H1 (cell line): Measurements from ENCODE around the gene OCRL. TPM values are rescaled to one million over a fixed set of nuclear protein-coding genes. Genes with fewer than 3 reads are reported as not detected.

ENCODE experiments used
- CTCF ChIA-PET: fragments of 300-600 bp; sonication (Branson Sonifier 250); formaldehyde crosslinking; loops from one replicate; lab custom pipeline; 2021; ENCODE audit not compliant: partially characterized antibody; lab: Charles Lee
- POLR2A ChIA-PET: fragments of 300-600 bp; sonication (Branson Sonifier 250); formaldehyde crosslinking; loops from one replicate; lab custom pipeline; 2021; ENCODE audit warnings: inconsistent platforms; ENCODE audit not compliant: partially characterized antibody; lab: Charles Lee
- DNase-seq, 2 experiments: peaks; one replicate each; pipeline versions ENCODE4 v3.0.0 to v3.0.0-alpha.2; 2010 to 2022; ENCODE audit warnings: low spot score in 2 of 2, low read depth in 1 of 2, mixed read lengths in 1 of 2
- FAIRE-seq: peaks from 2 replicates; lab custom pipeline; 2011; peaks lifted over from hg19 to GRCh38; lab: Jason Lieb, UNC
- H2AFZ ChIP-seq: 2 replicates; pipeline ENCODE4 v1.8.1; 2012; ENCODE audit warnings: low read length, inconsistent platforms
- H2AK5ac ChIP-seq: 2 replicates; pipeline ENCODE4 v1.6.1; 2013; ENCODE audit warnings: low read depth, low read length
- H2BK120ac ChIP-seq: replicated peaks from 2 replicates; pipeline ENCODE3; 2013; ENCODE audit warnings: low read depth, low read length, inconsistent platforms
- H2BK12ac ChIP-seq: 2 replicates; pipeline ENCODE4 v1.6.1; 2013; ENCODE audit warnings: low read depth, low read length
- H2BK15ac ChIP-seq: 2 replicates; pipeline ENCODE4 v1.6.1; 2013; ENCODE audit warnings: low read length
- H2BK20ac ChIP-seq: 2 replicates; pipeline ENCODE4 v1.6.1; 2013; ENCODE audit warnings: low read length
- H2BK5ac ChIP-seq: 2 replicates; pipeline ENCODE4 v1.6.1; 2013; ENCODE audit warnings: low read depth, low read length
- H3K14ac ChIP-seq: 2 replicates; pipeline ENCODE4 v1.6.1; 2013; ENCODE audit warnings: inconsistent platforms; ENCODE audit not compliant: insufficient read length
- H3K18ac ChIP-seq: 2 replicates; pipeline ENCODE4 v1.6.1; 2013; ENCODE audit warnings: low read length; ENCODE audit errors: extremely low read depth
- H3K23ac ChIP-seq: 2 replicates; pipeline ENCODE4 v1.6.1; 2013; ENCODE audit warnings: inconsistent platforms; ENCODE audit not compliant: insufficient read length
- H3K23me2 ChIP-seq: 2 replicates; pipeline ENCODE4 v1.6.1; 2013; ENCODE audit warnings: low read depth, low read length
- H3K27ac ChIP-seq: 2 replicates; pipeline ENCODE4 v1.6.1; 2011; ENCODE audit warnings: low read depth, low read length, inconsistent platforms
- H3K27me3 ChIP-seq, 4 experiments: replicated peaks in 1 of 4; 1 replicate in 1 of 4; 2 replicates in 3 of 4; pipeline versions ENCODE4 v1.6.1 to v1.8.1; 2011 to 2013; ENCODE audit warnings: low read length in 3 of 4, mild to moderate bottlenecking in 3 of 4, inconsistent platforms in 2 of 4, mixed read lengths in 2 of 4, moderate library complexity in 1 of 4; ENCODE audit not compliant: control insufficient read depth in 3 of 4, insufficient read depth in 3 of 4; ENCODE audit errors: extremely low read depth in 1 of 4
- H3K36me3 ChIP-seq, 4 experiments: 2 replicates each; pipeline versions ENCODE4 v1.6.1 to v1.8.1; 2011 to 2013; ENCODE audit warnings: mild to moderate bottlenecking in 4 of 4, low read length in 3 of 4, moderate library complexity in 2 of 4, control low read depth in 1 of 4, inconsistent platforms in 1 of 4; ENCODE audit not compliant: insufficient read depth in 4 of 4, control insufficient read depth in 2 of 4
- H3K4ac ChIP-seq: replicated peaks from 2 replicates; pipeline ENCODE3; 2013; ENCODE audit warnings: low read length, low read depth, mixed read lengths, inconsistent platforms; ENCODE audit not compliant: insufficient read length
- H3K4me1 ChIP-seq, 4 experiments: replicated peaks in 1 of 4; 1 replicate in 1 of 4; 2 replicates in 3 of 4; pipeline versions ENCODE4 v1.6.1 to v1.8.1; 2011 to 2013; ENCODE audit warnings: low read length in 3 of 4, inconsistent platforms in 2 of 4, mixed read lengths in 1 of 4; ENCODE audit not compliant: insufficient read depth in 4 of 4, control insufficient read depth in 3 of 4
- H3K4me2 ChIP-seq, 2 experiments: 2 replicates each; pipeline versions ENCODE4 v1.6.1 to v1.8.1; 2011 to 2013; ENCODE audit warnings: low read depth in 2 of 2, low read length in 2 of 2, control low read depth in 1 of 2, inconsistent platforms in 1 of 2, mild to moderate bottlenecking in 1 of 2; ENCODE audit not compliant: insufficient read depth in 1 of 2
- H3K4me3 ChIP-seq, 4 experiments: fragments of 200-600, 300-600 bp in 1 of 4; sonication (generic), shearing (Covaris generic), sonication (Bioruptor Twin) in 1 of 4; 2 replicates each; pipeline versions ENCODE4 v1.5.1 to v1.8.1; 2011 to 2016; ENCODE audit warnings: low read length in 4 of 4, low read depth in 3 of 4, control low read depth in 2 of 4, inconsistent platforms in 2 of 4, mild to moderate bottlenecking in 2 of 4, mixed read lengths in 1 of 4, moderate library complexity in 1 of 4; ENCODE audit not compliant: insufficient read depth in 2 of 4; ENCODE audit errors: extremely low read depth in 1 of 4
- H3K56ac ChIP-seq: replicated peaks from 2 replicates; pipeline ENCODE3; 2013; ENCODE audit warnings: low read depth, mild to moderate bottlenecking, mixed read lengths, low read length, inconsistent platforms; ENCODE audit not compliant: insufficient read length
- H3K79me1 ChIP-seq: 2 replicates; pipeline ENCODE4 v1.6.1; 2013; ENCODE audit warnings: low read depth, low read length, control low read depth
- H3K79me2 ChIP-seq, 2 experiments: 2 replicates each; pipeline versions ENCODE4 v1.6.1 to v1.8.1; 2012 to 2013; ENCODE audit warnings: low read length in 2 of 2, mild to moderate bottlenecking in 2 of 2, inconsistent platforms in 1 of 2; ENCODE audit not compliant: insufficient read depth in 2 of 2, control insufficient read depth in 1 of 2
- H3K9ac ChIP-seq, 4 experiments: replicated peaks in 1 of 4; 1 replicate in 1 of 4; 2 replicates in 3 of 4; pipeline versions ENCODE4 v1.6.1 to v1.8.1; 2011 to 2013; ENCODE audit warnings: low read depth in 3 of 4, low read length in 3 of 4, control low read depth in 2 of 4, mild to moderate bottlenecking in 2 of 4, moderate library complexity in 2 of 4, inconsistent platforms in 1 of 4; ENCODE audit errors: extremely low read depth in 1 of 4
- H3K9me3 ChIP-seq, 2 experiments: 2 replicates each; pipeline versions ENCODE4 v1.6.1 to v1.8.1; 2012 to 2013; ENCODE audit warnings: mild to moderate bottlenecking in 2 of 2, moderate library complexity in 2 of 2, control low read depth in 1 of 2, inconsistent platforms in 1 of 2, low read depth in 1 of 2, low read length in 1 of 2, mixed read lengths in 1 of 2; ENCODE audit not compliant: insufficient read depth in 2 of 2
- H4K20me1 ChIP-seq, 2 experiments: replicated peaks in 1 of 2; 2 replicates each; pipeline versions ENCODE3 to v1.8.1; 2011 to 2013; ENCODE audit warnings: inconsistent platforms in 2 of 2, low read length in 2 of 2, mild to moderate bottlenecking in 1 of 2; ENCODE audit not compliant: insufficient read depth in 2 of 2, control insufficient read depth in 1 of 2
- H4K5ac ChIP-seq: 2 replicates; pipeline ENCODE4 v1.6.1; 2013; ENCODE audit warnings: low read length, low read depth, mixed read lengths, inconsistent platforms; ENCODE audit not compliant: insufficient read length
- H4K8ac ChIP-seq: 2 replicates; pipeline ENCODE4 v1.8.0; 2013; ENCODE audit warnings: mild to moderate bottlenecking, moderate library complexity, low read length, inconsistent platforms; ENCODE audit not compliant: insufficient read depth; ENCODE audit errors: extremely low read depth
- H4K91ac ChIP-seq: replicated peaks from 2 replicates; pipeline ENCODE3; 2013; ENCODE audit warnings: low read length, mixed read lengths, inconsistent platforms; ENCODE audit not compliant: insufficient read length
- MAFK ChIP-seq: IDR thresholded peaks from 2 replicates; pipeline ENCODE4 v1.6.1; 2012; ENCODE audit warnings: low read depth, mild to moderate bottlenecking, improper control_type of control experiment, low read length
- RAD21 ChIP-seq, 2 experiments: IDR thresholded peaks in 1 of 2; conservative IDR thresholded peaks in 1 of 2; 2 replicates each; pipeline ENCODE4 v1.6.1; 2011; ENCODE audit warnings: low read depth in 2 of 2, low read length in 2 of 2, improper control_type of control experiment in 1 of 2, inconsistent platforms in 1 of 2, mild to moderate bottlenecking in 1 of 2, moderate library complexity in 1 of 2
- WGBS, 2 experiments: shearing (Covaris generic) in 1 of 2; methylation state at CpG; one replicate each; pipeline versions ENCODE4 v1.1.6 to v1.1.7; 2013 to 2015; ENCODE audit warnings: low lambda C conversion rate in 2 of 2, mixed read lengths in 2 of 2, inconsistent platforms in 1 of 2, low coverage in 1 of 2, missing lambda C conversion rate in 1 of 2; ENCODE audit not compliant: insufficient replicate concordance in 2 of 2, insufficient coverage in 1 of 2, insufficient read length in 1 of 2; ENCODE audit errors: extremely low coverage in 1 of 2, missing lambda C conversion rate in 1 of 2; 5-methylcytosine and 5-hydroxymethylcytosine counted together
- polyA plus RNA-seq, 7 experiments: library from polyadenylated mRNA; depleted of rRNA in 3 of 7; stranded (reverse) in 5 of 7; unstranded in 2 of 7; fragments of >200 nt in 5 of 7; fragments of 200-250 nt in 2 of 7; gene quantifications; 1 replicate in 5 of 7; 2 replicates in 1 of 7; 4 replicates in 1 of 7; pipeline versions ENCODE4 v1.2.1 to v1.2.3, GENCODE V29; 2011 to 2013; ENCODE audit warnings: missing spikeins in 2 of 7, mixed read lengths in 2 of 7
- total RNA-seq: library from RNA; stranded (reverse); fragmentation: NEBNext Ultra II Directional; extraction: Animal tissue kit (Norgen Biotek cat#: 25700); gene quantifications from 2 replicates; pipeline ENCODE4 v1.2.1, GENCODE V29; 2021
- TF ChIP-seq, protein P1 (sequence below), 3 experiments: IDR thresholded peaks; 1 replicate in 2 of 3; 2 replicates in 1 of 3; pipeline versions ENCODE4 v1.5.1 to v1.6.1; 2011; ENCODE audit warnings: low read length in 3 of 3, mild to moderate bottlenecking in 3 of 3, inconsistent platforms in 2 of 3, low read depth in 1 of 3, moderate library complexity in 1 of 3; ENCODE audit not compliant: insufficient read depth in 1 of 3; ENCODE audit errors: control extremely low read depth in 1 of 3

OCRL gene
- total and polyA plus RNA-seq, 2 of the 8 experiments (the other 6 are each of a cell fraction or from before 2014, with no cell fraction given), result 12.7 to 15.1 TPM

DNA sequence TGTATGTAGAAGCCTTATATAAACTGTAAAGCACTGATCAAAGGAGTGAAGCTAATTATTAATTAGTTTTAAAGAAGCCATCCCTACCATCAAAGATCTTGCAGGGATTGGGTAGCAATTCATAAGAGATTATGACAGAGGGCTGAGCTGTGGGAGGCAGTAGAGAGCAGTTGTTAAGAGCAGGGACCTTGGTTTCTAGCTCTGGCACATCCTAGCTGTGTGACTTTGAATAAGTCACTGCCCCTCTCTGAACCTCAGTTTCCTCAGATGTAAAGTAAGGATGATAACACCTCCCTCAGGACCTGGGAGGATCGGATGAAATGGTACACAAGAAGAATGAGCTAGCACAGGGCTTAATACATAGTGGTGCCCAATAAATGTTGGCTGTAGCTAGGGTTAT is 69.3 kb downstream of the OCRL start:
- 89% methylated on average over 1 of the region's 1 CpG; no CpG with 5 or more reads in 1 of the 2 experiments for WGBS, 2 experiments
- no peak overlapping the region for H2BK5ac ChIP-seq
- no peaks in the 10 kb centered on the region for H4K20me1 ChIP-seq
- H3K23ac ChIP-seq, result no peak overlapping the region
- no peaks in the 10 kb centered on the region for H3K79me1 ChIP-seq
- no peak overlapping the region for H4K91ac ChIP-seq
- H3K4me3 ChIP-seq, result no peak overlapping the region
- no peak overlapping the region for H4K5ac ChIP-seq
- TF ChIP-seq, protein P1, sequence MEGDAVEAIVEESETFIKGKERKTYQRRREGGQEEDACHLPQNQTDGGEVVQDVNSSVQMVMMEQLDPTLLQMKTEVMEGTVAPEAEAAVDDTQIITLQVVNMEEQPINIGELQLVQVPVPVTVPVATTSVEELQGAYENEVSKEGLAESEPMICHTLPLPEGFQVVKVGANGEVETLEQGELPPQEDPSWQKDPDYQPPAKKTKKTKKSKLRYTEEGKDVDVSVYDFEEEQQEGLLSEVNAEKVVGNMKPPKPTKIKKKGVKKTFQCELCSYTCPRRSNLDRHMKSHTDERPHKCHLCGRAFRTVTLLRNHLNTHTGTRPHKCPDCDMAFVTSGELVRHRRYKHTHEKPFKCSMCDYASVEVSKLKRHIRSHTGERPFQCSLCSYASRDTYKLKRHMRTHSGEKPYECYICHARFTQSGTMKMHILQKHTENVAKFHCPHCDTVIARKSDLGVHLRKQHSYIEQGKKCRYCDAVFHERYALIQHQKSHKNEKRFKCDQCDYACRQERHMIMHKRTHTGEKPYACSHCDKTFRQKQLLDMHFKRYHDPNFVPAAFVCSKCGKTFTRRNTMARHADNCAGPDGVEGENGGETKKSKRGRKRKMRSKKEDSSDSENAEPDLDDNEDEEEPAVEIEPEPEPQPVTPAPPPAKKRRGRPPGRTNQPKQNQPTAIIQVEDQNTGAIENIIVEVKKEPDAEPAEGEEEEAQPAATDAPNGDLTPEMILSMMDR (IDR thresholded peaks at IDR 0.05; ENCODE audit: control extremely low read depth in 1 of 3, insufficient read depth in 1 of 3, low read depth in 1 of 3, low read length in 3 of 3), result peak in 2 of 3 experiments; percentile 19 to 31; a peak in 1 of 4 replicates
- TF ChIP-seq RAD21 (IDR thresholded peaks at IDR 0.05 in 1 of 2, conservative IDR thresholded peaks at IDR 0.05 in 1 of 2; ENCODE audit: low read depth in 2 of 2, low read length in 2 of 2) (peak in 1 of 2 experiments; percentile 40; a peak in 2 of 4 replicates), MAFK (no peak)
- TF ChIP-seq, all 59 proteins: peak for 2
- no peaks in the 10 kb centered on the region for H3K79me2 ChIP-seq
- no peak overlapping the region for H3K18ac ChIP-seq
- CTCF ChIA-PET, result interaction anchor here (0.9 to 5.4 kb wide), 18 partner anchors 8 to 316 kb away, joined by 3 to 51 read pairs (median 5); partner anchors contain the start of genes APLN and XPNPEP2
- no peak overlapping the region for H3K4me2 ChIP-seq
- H3K9me3 ChIP-seq, result no peaks in the 10 kb centered on the region
- no peak overlapping the region for H3K56ac ChIP-seq
- 0 out of 7 replicates have a peak, but pooled peaks cover 0 to 2% (median 0%) of the 10 kb centered on the region in 4 experiments for H3K27me3 ChIP-seq
- no peak overlapping the region for H2BK12ac ChIP-seq
- no peak overlapping the region for H2AFZ ChIP-seq
- H3K4ac ChIP-seq, result no peak overlapping the region
- H3K36me3 ChIP-seq, result no peaks in the 10 kb centered on the region
- no peak overlapping the region for H3K14ac ChIP-seq
- DNase-seq (no peak), FAIRE-seq (no peak)
- no peak overlapping the region for H4K8ac ChIP-seq
- no peak overlapping the region for H3K9ac ChIP-seq
- POLR2A ChIA-PET, result no interaction called here
- H2BK20ac ChIP-seq, result no peak overlapping the region
- no peak overlapping the region for H2AK5ac ChIP-seq
- no peak overlapping the region for H3K27ac ChIP-seq
- no peaks in the 10 kb centered on the region for H3K23me2 ChIP-seq
- no peak overlapping the region for H2BK15ac ChIP-seq
- no peak overlapping the region for H2BK120ac ChIP-seq
- no peaks in the 10 kb centered on the region; a peak in 2 of 7 replicates for H3K4me1 ChIP-seq
